GM18858 (cell line): ENCODE data around the gene ANKRD11.

ENCODE experiments used
- ATAC-seq: cut with Tn5 transposase; IDR thresholded peaks from one replicate; pipeline ENCODE4 v1.9.1; 2021; ENCODE audit not compliant: unreplicated experiment

The ANKRD11 gene

DNA sequence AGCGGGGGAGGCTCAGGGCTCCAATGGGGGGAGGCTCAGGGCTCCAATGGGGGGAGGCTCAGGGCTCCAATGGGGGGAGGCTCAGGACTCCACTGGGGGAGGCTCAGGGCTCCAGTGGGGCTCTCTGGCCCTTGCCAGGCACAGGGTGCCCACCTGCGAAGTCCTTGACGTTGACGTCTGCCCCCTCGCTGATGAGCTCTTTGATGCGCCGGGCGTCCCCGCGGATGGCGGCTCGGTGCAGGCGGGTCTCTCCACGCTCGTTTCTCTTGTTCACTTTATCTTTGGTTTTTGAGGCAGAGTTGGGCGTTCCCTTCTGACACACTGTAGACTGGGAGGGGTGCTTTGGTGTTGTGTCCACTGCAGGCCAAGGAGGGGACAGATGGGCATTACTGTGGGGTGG lies 199.9 kb downstream of the ANKRD11 start:
- ATAC-seq, result no peak

DNA sequence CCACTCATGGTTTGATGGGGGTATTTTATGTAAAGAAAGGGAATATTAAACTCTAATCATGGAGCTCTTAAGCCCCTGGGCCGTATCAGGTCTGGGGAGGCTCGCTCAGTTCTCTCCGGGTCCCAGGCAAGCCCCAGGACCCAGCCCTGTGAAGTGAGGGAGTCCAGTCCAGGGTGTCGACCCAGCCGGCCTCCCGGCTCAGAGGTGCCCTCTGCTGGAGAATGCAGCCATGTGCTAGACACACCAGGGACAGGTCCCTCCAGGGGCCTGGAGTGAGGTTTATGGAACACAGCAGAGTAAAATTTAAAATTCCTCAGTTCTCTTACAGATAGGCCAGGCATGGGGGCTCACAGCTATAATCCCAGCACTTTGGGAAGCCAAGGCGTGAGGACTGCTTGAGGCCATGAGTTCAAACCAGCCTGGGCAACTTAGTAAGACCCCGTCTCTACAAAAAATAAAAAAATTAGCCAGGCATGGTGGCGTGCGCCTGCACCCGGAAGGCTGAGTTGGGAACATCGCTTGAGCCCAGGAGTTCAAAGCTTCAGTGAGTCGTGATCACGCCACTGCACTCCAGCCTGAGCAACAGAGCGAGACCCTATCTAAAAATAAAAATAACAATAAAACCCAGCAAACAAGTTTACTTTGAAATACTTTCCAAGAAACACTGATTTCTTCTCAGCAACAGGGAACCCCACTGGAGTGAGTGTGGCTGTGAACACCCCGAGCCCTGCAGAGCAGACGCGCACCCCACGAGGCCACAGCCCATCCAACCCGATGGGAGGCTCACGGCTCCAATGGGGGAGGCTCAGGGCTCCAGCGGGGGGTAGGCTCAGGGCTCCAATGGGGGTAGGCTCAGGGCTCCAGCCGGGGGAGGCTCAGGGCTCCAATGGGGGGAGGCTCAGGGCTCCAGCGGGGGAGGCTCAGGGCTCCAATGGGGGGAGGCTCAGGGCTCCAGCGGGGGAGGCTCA lies 200.6 kb downstream of the ANKRD11 start:
- ATAC-seq, result no peak

DNA sequence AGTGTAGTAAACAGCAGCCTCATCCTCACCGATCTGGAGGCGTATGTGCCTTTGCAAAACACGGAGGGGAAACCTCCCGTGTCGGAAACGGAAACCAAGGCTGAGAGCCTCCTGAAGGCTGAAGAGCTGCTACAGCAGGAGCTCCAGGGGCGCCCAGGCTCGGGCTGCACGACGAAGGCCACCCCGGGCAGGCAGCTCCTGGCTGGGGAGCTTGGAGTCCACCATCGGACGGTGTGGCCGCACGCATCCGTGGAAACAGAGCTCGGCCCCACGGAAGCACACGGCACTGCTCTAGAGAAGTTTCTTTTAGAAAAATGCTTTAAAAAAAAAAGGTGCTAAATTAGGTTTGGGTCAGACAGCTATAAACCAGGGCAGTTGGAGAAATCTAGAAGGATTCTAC lies 201.4 kb downstream of the ANKRD11 start:
- no peak for ATAC-seq

DNA sequence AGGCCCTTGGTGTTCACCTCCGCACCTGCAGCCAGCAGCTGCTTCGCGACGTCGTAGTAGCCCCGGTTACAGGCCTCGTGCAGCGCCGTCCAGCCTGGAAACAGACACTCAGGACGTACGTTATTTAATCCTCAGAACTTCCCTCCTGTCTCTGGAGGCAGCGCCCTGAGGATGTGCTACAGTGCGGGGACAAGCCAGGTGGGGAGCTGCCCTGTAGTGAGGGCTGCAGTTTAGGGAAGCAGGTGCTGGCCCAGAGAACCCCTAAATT lies 201.8 kb downstream of the ANKRD11 start:
- no peak for ATAC-seq

DNA sequence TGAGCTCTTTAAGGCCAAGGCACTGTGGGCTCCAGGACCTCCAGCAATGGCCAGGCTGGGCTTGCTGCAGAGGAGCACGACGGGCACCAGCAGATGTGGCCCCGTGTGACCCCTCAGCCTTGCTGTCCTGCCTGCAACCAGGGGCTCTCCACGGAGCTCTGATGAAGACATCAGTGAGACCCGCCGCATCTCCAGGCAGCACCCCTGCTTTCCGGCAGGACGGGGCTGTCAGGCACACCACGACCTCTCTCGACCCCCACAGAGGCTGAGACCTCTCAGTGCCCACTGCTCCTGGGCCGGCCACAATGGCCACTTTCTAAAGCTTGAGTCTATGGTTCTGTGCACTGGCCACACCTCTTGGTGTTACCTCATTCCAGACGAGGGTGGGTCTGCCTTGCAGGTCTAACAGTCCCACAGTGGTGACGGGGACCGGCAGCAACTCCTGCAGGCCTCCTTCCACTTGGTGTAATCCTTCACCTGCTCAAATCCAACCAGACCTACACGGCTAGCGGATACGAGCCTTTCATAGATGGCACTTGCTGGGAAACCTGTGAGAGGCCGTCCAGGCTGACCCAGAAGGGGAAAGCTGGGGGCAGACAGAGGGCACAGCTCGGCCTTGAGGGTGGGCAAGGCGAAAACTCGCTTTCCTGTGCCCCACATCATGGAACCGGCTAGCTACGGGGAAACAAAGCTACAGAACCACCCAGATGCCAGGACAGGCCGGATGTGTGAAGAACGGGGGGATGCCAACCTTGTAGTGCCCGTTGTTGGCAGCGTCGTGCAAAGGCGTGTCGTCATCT lies 202.4 kb downstream of the ANKRD11 start:
- ATAC-seq, result no peak

DNA sequence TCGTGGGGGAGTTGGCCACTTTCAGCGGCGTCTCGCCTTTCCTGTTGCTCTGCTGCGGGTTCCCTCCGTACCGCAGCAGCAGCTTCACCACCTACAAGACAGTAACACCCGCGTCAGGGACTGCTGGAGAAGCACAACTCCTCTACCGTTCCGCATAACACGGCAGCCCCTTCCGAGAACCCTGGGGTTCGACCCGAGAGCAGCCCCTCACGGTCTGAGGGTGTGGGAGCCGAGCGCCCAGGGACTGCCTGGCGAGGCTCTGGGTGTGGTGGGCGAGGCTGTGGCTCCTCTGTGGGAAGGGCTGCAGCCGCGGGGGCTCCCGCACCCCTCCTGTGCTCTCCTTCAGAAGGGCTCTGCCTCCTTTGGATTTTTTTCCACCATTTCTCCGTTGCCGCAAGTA lies 204.3 kb downstream of the ANKRD11 start:
- ATAC-seq, result no peak

DNA sequence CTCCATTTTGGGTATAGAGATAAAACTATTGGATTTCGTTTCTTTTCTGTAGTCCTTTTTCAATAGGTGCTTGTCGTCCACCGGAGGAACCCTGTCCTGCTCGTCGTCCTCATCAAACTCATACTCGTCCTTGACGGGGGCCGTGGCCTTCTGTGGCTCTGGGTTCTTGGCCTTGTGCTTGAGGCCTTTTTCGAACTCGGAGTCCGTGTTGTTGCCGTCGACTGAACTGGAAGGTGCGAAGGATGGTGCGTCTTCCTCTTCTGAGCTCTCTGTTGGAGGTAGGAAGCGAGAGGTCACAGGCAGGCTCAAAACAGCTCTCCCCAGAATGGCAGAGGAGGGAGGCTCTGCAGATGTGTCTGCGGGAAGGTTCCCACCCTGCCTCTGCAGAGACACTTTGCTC lies 205.0 kb downstream of the ANKRD11 start:
- no peak for ATAC-seq

DNA sequence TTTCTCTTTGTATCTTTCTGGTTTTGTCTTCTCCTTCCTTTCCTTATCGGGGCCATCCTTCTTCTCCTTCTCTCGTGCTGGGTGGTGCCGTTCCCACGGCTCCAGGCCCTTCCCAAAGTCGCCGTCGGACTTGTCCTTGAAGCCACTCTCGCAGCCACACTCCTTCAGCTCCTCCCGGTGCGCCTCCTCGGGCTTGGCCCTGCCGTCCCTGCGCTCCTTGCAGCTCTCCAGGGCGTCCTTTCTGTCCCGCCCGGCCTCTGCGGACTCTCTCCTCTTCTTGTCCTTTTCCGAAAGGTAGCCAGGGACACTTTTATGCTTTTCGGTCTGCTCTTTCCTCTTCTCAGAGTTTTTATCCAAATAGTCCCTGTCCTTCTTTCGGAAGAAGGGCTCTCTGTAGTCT lies 206.9 kb downstream of the ANKRD11 start:
- no peak for ATAC-seq

DNA sequence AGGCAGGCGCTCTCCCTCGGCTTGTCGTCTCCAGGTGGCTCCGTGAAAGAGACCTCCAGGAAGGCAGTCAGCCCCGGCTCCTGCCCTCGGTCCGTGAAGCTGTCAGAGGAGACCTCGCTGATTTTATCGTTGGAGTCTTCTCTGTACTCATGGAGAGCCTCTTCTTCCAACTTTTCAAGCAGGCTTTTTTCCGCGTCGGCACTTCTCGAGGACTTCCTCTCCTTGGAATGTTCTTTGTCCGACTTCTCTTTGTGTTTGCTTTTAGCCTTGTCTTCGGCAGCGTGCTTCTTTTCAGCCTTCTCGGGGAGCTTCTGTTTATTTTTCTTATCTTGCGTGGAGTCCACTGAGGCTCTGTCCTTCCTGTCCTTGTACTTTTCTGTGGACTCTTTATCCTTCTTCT lies 207.8 kb downstream of the ANKRD11 start:
- no peak for ATAC-seq

DNA sequence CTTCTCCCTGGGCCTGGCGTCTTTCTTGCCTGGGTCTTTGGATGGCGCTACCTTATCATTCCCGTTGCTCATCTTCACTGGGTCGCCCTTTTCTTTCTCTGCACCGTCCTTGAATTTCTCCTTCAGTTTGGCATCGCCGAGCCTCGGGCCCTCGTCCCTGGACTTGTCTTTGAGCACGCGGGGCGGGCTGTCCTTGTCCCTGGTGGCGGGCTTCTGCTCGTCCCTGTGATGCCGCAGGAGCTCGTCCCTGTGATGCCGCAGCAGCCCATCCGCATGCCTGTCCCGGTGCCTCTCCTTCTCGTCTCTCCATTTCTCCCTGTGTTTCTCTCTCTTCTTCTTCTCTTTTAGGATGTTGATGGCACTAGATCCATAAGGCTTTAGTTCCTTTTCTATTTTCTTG lies 208.5 kb downstream of the ANKRD11 start:
- no peak for ATAC-seq

DNA sequence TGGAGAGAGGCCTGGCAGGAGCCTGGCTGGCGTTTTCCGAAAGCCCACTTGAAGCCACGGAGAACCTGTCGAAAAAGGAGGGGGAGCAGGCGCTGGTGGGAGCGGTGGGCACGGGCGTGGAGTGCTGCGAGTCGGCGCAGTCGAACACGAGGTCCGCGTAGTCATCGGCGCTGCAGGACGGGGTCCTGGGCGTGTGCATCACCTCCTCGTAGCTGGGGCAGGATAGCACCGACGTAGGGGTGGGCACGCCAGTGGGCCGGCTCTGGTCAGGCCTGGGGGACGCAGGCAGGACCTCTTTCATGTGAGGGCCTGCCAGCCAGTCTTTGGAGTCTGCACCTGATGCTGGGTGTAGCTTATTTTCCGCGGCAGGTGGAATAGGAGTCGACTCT lies 209.2 kb downstream of the ANKRD11 start:
- no peak for ATAC-seq

DNA sequence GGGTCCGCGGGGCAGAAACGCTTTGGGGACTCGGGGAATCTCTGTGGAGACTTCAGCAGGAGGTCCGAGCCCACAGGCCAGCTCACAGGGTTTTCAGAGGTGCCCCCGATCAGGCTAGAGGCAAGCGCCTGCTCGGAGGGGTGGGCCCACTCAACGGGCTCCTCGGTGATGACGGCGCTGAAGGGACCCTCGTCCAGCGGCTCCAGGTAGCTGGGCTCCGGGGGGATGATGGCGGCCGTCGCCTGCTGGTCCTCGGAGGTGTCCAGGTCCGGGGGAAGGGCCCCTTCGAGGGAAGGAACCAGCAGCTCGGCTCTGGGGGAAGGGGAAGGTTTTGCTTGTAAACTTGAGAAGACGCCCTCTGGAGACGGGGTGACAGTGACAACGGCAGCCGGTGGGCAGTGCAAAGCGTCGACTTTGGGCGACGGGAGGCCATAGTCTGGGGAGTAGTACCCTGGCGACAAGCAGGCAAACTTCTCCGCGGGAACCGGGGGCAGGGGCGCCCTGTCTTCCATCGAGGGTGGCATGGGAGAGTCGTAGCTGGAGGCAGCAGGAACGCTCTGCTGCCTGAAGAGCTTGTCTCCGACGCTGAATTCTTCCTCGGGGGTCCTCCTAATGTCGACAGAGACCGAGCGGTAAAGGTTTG lies 209.7 kb downstream of the ANKRD11 start:
- no peak for ATAC-seq

DNA sequence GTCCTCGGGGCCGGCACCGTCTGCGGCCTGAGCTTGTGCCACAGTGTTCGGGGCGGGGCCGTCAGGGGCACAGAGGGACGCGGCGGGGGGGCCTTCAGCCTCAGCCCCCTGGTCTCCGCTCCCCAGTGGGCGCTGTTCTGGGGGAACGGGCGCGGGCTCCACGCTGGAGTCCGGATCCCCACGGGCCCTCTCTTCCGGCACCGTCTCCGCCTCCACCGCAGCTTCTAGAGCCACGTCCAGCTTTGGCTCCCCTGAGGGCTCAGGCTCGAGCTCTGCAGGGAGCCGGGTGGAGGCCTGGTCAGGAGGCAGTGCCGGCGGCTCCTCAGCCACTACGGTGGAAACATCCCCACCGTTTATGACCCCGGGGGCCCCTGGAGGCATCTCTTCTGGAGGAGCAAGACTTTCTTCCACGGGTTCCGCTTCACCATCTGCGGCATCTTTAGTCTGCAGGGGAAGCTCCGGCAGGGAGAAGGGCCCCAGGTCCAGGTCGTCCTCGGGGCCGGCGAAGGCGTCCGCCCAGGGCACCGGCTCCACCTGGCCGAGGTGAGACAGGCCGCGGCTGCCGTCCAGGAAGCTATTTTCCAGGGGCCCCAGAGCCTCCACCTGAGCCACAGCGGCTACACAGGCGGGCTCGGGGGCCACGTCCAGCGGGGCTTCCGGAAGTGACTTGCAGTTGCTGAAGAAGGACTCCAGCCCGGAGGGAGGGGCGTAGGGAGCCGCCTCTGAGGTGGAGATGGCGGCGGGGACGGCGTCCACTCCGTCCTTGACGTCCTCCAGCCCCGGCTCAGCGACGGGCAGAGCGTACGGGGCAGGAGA lies 210.5 kb downstream of the ANKRD11 start:
- ATAC-seq, result no peak

DNA sequence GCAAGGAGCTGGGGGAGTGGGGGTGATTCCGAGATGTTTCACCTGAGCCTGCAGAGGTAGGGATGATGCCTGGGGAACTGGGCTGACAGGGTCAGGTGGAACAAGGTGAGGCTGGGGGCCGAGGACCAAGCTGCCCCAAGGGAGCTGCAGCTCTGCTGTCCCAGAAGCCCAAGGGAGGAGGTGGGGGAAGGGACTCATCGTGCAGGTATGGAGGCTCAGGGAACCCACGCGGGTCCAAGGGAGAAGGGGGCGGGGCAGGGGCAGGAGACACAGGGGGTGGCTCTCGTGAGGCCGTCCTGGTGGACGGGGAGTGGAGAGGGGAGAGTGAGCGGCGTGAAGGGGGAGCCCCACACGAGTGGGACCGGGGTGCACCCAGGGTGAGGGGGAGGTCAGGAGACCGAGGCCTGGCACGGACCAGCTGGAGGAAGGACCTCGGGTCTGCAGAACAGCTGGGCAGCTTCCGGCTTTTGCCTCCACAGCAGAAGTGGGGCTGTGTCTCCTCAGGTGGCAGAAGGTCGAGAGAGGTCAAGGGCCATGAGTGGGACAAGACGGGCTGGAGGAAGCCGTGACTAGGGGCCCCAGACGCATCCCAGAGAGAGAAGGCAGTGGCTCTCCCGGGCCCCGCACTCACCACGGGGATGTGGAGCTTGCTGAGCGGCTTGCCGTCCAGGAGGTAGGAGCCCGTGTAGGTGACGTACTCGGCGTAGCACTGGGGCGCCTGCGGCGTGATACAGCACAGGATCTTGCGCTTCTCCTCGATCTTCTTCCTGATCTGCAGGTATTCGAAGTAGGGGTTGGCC lies 211.7 kb downstream of the ANKRD11 start:
- ATAC-seq, result no peak

DNA sequence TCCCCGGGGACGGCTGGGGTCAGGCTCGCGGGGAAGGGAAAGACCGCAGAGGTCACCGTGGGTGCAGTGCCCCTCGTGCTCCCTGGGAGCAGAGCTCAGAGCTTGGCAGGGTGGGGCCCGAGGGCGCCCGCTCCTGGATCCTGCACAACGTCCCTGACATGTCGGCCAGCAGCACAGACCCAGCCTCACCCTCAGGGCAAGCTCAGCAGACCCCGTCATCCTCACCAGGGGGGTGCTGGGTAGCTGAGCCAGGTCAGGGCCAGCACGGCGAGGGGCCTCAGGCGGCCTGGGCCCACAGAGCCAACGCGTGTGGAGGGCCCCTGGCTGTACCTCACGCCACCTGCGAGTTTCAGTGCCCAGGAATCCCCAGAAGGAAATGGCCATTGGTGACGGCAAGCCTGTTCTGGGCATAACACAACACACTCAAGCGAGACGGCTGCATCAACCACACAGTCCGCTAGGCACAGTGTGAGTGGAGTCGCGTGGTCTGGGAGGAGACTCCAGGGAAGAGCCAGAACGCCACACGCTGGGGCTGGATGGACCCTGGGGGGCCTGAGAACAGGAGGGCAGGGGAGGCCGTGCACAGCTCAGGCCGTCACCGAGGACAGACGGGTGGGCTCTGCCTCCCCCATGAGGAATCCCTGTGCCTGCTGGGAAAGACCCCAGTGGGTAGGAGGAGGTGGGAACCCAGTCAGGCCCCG lies 212.6 kb downstream of the ANKRD11 start:
- ATAC-seq, result no peak

DNA sequence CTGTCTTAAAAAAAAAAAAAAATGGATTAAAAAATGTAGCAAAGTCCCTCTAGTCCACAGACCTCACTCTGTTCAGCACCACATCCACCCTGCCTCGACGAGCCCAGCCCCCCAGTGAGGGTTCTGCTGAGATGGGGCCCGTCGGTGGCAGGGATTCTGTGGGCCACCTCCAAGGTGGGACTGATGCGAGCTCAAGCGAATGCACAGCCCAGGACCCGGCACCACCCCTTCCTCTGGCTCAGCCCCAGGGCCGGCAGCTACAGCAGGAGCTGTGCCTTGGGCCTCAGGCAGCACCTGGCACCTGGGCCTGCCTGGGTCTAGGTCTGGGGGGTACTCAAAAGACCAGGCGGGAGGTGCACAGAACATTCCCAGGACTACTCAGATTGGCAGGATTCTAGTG lies 213.3 kb downstream of the ANKRD11 start:
- no peak for ATAC-seq

DNA sequence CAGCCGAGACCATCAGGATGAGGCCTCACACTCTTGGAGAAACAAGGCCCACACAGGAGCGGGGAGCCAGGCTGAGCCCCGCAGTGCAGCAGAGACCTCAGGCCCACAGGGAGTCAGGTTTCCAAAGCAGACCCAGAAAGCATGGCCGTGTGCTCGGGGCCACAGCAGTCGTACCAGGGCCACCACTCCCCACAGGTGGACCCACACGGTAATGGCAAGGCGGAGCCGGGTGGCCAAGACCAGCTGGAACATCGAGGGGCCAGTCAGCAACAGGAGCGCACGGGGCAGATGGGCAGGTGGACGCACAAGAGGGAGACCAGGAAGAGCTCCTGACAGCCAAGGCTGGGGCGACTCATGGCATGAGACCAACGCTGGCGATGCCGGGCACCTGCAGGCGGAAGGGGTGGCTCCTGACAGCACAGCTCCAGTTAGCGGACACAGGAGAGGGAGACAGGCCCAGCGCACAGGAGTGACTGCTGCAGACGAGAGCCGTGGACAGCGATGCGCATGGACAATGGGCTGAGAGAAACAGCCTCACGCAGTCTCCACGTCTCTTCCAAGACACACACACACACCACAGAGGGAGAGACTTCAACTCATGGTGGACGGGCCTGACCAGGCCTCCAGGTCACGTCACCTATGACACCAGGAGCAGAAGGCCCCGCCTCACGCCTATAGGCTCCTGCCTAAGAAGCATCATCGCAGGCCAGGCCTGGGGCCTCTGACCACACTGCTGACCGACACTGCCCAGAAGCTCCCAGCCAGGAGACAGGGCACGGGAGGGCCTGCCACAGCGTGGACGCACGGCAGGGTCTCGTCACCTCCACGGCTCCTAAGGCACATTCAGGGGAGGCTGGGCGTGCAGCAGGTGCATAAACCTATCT lies 214.3 kb downstream of the ANKRD11 start:
- no peak for ATAC-seq

DNA sequence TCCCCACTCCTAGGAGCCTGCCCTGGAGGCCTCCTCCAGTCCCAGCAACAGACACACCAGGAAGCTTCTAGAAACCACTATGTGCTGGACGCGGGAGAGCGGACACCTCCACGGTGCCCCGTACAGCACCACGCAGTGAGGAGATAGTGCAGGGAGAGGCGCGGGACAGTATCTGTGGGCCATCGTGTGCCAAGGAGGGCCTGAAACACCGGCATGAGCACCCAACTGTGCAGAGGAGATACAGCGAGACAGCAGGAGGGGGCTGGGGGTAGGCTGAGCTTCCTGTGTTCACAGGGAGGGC lies 215.1 kb downstream of the ANKRD11 start:
- no peak for ATAC-seq
